ENCODE results near the gene THAP3.

THAP3 gene

GRCh38 chr1:6613361-6614018, 11.2 kb upstream of the THAP3 start, which contains the start of gene PHF13:
TSS of gene PHF13 (plus strand) at chr1:6613731. CDS start at chr1:6614067, 336 bp downstream.
- DNase-seq, result peak; percentile 94

- no peak for DNase-seq
These were observed 10.4 kb upstream of the THAP3 start for GRCh38 chr1:6614019-6614928.

- DNase-seq, result no peak
These were observed 9.5 kb upstream of the THAP3 start for GRCh38 chr1:6614929-6615785.

GRCh38 chr1:6619045-6619444, 5.6 kb upstream of the THAP3 start:
- DNase-seq, result no peak

- DNase-seq, result no peak
These were observed 3.0 kb upstream of the THAP3 start for GRCh38 chr1:6621429-6622391.

GRCh38 chr1:6622396-6623152, 2.1 kb upstream of the THAP3 start:
- no peak for DNase-seq

- no peak for DNase-seq
These were observed 1.3 kb upstream of the THAP3 start for GRCh38 chr1:6623269-6623965.

- no peak for DNase-seq
These were observed 999 bp downstream of the THAP3 start for GRCh38 chr1:6625584-6626149.

- no peak for DNase-seq
These were observed 2.4 kb downstream of the THAP3 start for GRCh38 chr1:6627031-6627430.

GRCh38 chr1:6627841-6628545, 3.3 kb downstream of the THAP3 start:
- DNase-seq, result no peak

- DNase-seq, result no peak
These were observed 4.4 kb downstream of the THAP3 start for GRCh38 chr1:6628971-6629479.

- DNase-seq, result no peak
These were observed 5.4 kb downstream of the THAP3 start for GRCh38 chr1:6630027-6630426.

- DNase-seq, result no peak
These were observed 6.4 kb downstream of the THAP3 start for GRCh38 chr1:6631058-6631457.

GRCh38 chr1:6632588-6633514, 8.2 kb downstream of the THAP3 start:
- no peak for DNase-seq

- DNase-seq, result no peak
These were observed 9.8 kb downstream of the THAP3 start for GRCh38 chr1:6634371-6635052.

- DNase-seq, result no peak
These were observed 10.7 kb downstream of the THAP3 start for GRCh38 chr1:6635161-6635909.
